ENCODE results near the gene TRAF5.

Gene TRAF5

GRCh38 chr1:211375949-211376348, 49.3 kb downstream of the TRAF5 start:
- no peak for ATAC-seq
- TF ChIP-seq TSHZ2 (CRISPR knock-in tag; IDR thresholded peaks at IDR 0.05) (no peak), PATZ1 (CRISPR knock-in tag; IDR thresholded peaks at IDR 0.05; ENCODE audit: borderline replicate concordance) (no peak), GLIS3 (CRISPR knock-in tag; IDR thresholded peaks at IDR 0.05) (no peak)

GRCh38 chr1:211376807-211377470, 50.3 kb downstream of the TRAF5 start:
- no peak for ATAC-seq
- TF ChIP-seq ZNF70 (CRISPR knock-in tag; IDR thresholded peaks at IDR 0.05) (no peak), TCF4 (CRISPR knock-in tag; IDR thresholded peaks at IDR 0.05; ENCODE audit: borderline replicate concordance) (no peak), ESRRG (CRISPR knock-in tag; IDR thresholded peaks at IDR 0.05) (no peak), ARNTL (CRISPR knock-in tag; IDR thresholded peaks at IDR 0.05; ENCODE audit: borderline replicate concordance, low read depth) (no peak), ZFP3 (CRISPR knock-in tag; IDR thresholded peaks at IDR 0.05) (no peak), ZNF8 (CRISPR knock-in tag; IDR thresholded peaks at IDR 0.05) (no peak), ZFP30 (CRISPR knock-in tag; IDR thresholded peaks at IDR 0.05) (no peak), TOX (CRISPR knock-in tag; IDR thresholded peaks at IDR 0.05; ENCODE audit: borderline replicate concordance) (no peak), CSRNP3 (CRISPR knock-in tag; IDR thresholded peaks at IDR 0.05) (no peak), PPARA (CRISPR knock-in tag; IDR thresholded peaks at IDR 0.05; ENCODE audit: borderline replicate concordance) (no peak), GLIS3 (CRISPR knock-in tag; IDR thresholded peaks at IDR 0.05) (no peak)

DNA sequence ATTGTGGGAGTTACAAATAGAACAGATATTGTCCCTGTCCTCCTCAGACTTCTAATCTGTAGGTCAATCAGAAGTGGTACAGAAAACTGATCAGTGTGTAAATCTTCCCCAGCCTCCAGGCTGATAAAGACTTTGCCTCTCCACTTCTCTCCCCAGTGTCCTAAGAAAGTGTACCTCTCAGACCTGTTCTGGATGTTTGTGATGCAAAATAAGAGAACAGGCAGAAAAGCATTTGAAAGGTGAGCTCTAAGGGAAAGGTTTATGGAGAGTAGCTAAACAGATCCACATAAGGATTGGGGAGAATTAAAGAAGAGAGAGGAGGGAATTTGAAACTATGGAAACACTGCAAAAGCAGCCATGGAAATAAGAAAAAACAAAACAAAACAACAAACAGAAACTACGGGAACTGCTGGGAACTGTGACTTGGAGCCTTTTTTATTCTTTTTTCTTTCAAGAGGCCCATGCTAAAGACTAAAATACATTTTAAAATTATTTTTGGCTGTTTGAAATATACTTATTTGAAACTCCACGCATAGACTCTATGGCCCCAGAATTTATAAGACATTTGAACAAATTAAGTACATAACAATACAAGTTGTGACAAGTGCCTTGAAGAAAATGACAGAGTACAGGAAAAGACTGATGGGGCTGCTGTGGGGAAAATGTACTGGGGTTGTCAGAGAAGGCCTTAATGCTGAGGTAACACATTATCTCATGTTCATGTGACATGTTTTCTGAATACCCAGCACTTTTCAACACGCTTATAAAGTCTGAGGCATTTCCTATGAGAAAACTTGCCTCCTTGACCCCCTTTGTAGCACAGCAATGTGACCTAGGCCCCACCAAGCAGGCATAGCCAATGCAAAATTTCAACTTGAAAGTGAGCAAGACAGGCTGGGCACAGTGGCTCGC, 51.2 kb downstream of the TRAF5 start:
- no peak for TF ChIP-seq ZNF8 (CRISPR knock-in tag; IDR thresholded peaks at IDR 0.05)
- no peak for TF ChIP-seq OSR1 (CRISPR knock-in tag; IDR thresholded peaks at IDR 0.05)
- TF ChIP-seq ISL1 (CRISPR knock-in tag; IDR thresholded peaks at IDR 0.05): no peak
- no peak for TF ChIP-seq PATZ1 (CRISPR knock-in tag; IDR thresholded peaks at IDR 0.05; ENCODE audit: borderline replicate concordance)
- TF ChIP-seq ZC3H10 (CRISPR knock-in tag; IDR thresholded peaks at IDR 0.05): no peak
- no peak for TF ChIP-seq SNAI2 (CRISPR knock-in tag; IDR thresholded peaks at IDR 0.05)
- TF ChIP-seq GLIS3 (CRISPR knock-in tag; IDR thresholded peaks at IDR 0.05): no peak
- no peak for TF ChIP-seq ARNTL (CRISPR knock-in tag; IDR thresholded peaks at IDR 0.05; ENCODE audit: borderline replicate concordance, low read depth)
- TF ChIP-seq CREB5 (CRISPR knock-in tag; IDR thresholded peaks at IDR 0.05; ENCODE audit: low read depth): no peak
- no peak for TF ChIP-seq POU6F1 (CRISPR knock-in tag; IDR thresholded peaks at IDR 0.05; ENCODE audit: borderline replicate concordance, low read depth)
- TF ChIP-seq TSHZ2 (CRISPR knock-in tag; IDR thresholded peaks at IDR 0.05): no peak
- TF ChIP-seq ZFP30 (CRISPR knock-in tag; IDR thresholded peaks at IDR 0.05): no peak
- TF ChIP-seq ZNF70 (CRISPR knock-in tag; IDR thresholded peaks at IDR 0.05): no peak
- no peak for TF ChIP-seq ZNF565 (CRISPR knock-in tag; conservative IDR thresholded peaks at IDR 0.05; ENCODE audit: low read depth)
- ATAC-seq: no peak; the same call in 1 of the 3 replicates

Measured in SK-N-SH treated with all-trans-retinoic acid at 6 μM for 48 hours (cell line).